ENCODE results near the gene CNTNAP3B.
"Not testable (repeated sequence)": the region's sequence is repeated elsewhere in the genome, so short reads cannot be mapped to it uniquely, and the experiment has no call there.

Gene CNTNAP3B

GRCh38 chr9:41974906-41975305, 154.3 kb downstream of the CNTNAP3B start:
- not testable (repeated sequence) for DNase-seq

DNA sequence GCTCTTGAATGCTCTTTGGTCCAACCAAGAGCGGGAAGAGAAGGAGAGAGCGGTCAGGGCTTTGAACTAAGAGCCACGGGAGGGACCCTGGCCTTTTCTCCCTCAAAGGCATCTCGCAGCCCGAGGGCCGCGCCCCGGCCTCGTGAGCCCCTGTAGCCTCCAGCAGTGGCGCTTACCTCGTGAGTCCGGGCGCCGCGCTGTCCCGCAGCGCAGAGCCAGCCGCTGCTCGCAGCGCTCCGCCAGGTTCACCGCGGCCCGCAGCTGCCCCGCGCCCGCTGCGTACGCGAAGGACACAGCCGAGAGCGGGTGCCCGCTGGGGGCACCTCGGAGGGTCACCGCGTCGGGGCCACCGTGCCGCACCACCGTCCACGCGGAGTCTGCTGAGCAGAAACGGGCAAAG, 176.2 kb downstream of the CNTNAP3B start:
- not testable (repeated sequence) for DNase-seq

DNA sequence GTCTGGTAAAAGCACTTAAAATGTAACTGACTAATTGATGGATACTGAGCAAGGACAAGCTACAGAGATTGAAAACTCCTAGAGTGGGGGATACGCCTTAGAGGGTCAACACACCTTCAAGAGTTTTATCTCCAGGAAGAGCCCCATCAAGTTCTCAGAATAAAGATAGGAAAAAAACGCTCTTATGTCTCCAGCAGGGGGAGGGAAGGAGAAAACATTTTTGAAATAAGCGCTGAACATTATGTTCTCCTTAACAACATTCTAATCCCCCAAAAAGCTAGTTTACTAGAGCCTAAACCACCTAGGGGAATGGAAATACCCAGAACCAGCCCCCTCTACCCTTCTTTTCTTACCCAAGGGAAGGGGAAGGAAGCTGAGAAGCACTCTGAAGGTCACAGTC, 187.5 kb downstream of the CNTNAP3B start:
- not testable (repeated sequence) for DNase-seq

DNA sequence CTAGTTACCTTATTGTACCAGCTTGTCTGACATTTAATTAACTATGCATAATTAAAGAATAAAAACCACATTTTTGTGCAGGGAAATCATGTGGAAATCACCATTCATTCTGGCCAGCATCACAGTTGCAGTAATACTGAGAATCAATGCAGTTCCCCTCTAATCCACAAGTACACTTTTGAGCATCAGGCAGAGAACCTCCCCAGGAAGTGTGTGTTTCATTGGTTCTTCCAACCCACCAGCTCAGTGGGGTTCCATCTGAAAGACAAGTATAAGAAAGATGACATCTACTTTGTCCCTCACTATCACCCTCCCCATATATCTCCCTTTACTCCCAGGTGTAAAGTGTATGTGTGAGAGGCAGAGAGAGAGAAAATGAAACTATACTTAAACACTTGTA, 191.1 kb downstream of the CNTNAP3B start:
- not testable (repeated sequence) for DNase-seq

GRCh38 chr9:41935727-41936126, 193.5 kb downstream of the CNTNAP3B start:
- DNase-seq: not testable (repeated sequence)

- not testable (repeated sequence) for DNase-seq
Observed at GRCh38 chr9:41929172-41929571, 200.1 kb downstream of the CNTNAP3B start.

DNA sequence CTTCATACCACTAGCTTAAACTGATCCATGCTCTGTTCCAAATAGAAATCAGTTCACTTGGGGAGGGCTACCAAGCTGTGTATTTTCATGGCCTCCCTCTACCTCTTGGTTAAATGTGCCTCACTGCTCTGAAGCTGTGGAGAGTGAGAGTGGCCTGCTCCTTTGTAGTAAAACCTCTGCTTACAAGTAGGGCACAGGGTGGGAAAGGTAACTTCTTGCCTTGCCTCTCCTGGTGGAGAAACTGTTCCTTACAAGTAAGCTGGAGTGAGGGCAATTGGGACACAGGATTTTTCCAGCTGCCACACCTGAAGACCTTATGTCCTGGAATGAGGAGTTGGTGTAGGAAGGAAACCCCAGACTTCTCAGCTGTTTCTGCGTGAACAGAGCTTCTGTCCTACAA, 211.9 kb downstream of the CNTNAP3B start:
- DNase-seq: not testable (repeated sequence)

DNA sequence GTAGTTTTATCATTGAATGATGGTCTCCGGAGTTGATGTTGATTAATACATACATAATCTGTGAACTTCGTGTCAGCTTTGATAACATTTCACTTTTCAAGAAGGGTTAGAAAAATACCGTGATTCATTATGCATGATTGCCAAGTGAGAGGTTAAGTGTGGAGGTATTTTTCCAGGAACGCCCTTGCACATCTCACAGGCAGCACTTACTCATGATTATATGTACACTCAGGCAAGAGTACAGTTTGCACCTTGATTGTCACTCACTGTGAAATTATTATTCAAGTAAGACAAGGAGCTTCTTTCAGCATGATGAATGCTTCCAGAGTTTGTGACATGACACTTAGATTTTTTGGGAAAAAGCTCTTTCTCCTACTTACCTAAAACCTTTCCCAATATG, 223.7 kb downstream of the CNTNAP3B start:
- DNase-seq: not testable (repeated sequence)

DNA sequence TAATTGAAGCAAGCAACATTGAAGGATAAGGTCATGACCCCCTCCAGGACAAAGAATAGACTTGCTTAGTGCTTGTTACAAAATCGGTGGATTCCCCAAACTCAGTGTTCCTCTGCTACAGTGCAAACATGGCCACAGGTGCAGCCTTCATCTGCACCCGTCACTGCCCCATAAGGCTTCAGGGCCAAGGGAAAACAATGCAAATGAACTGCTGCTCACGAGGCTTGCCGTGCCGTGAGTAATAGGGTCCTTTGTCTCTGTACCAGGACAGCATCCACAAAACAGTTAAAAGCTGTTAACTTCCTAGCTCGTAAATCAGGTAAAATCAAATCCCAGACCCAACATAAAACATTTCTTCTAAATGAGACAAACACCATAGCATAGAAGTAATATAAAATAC, 226.5 kb downstream of the CNTNAP3B start:
- DNase-seq: not testable (repeated sequence)

DNA sequence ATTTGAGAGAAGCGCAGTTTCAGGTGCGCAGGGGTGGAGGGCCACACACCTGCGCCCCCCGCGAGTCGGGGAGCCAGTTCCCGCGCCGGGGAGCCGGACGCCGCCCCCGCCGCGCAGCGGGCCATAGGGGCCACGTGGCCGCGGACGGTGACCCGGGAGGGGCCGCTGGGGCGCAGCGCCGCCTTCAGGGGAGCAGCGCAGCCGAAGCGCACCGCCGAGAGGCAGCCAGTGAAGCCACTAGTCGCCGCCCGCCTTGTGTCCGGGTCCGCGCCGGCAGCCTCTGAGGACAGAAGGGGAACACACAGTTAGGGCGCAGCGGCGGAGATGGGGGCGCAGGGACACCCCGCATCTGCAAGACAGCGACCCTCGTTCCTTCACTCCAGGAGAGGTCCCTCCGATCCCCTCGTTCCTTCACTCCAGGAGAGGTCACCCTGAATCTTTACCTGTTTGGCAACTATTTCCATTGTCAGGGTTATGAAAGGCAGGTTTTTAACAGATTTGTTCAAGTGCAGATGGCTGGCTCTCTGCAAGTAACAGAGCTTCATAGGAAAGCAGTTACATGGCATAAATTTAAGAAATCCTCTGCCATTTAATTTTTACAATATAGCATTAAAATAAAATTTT, 230.4 kb downstream of the CNTNAP3B start:
- not testable (repeated sequence) for DNase-seq

DNA sequence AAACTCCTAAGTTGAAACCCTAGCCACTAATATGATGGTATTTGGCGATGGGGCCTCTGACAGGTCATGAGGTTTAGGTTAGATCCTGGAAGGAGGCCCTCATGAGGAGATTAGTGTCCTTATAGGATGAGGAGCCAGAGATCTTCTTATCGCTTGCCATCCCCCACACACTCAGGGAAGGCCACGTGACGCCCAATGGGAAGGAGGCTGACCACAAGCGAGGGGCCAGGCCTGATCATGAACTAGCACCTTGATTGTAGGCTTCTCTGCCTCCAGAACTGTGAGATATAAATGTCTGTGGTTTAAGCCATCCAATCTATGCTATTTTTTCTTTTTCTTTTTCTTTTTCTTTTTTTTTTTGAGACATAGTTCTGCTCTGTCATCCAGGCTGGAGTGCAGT, 254.7 kb downstream of the CNTNAP3B start:
- not testable (repeated sequence) for DNase-seq

GRCh38 chr9:41855422-41855821, 273.8 kb downstream of the CNTNAP3B start:
- not testable (repeated sequence) for DNase-seq

- not testable (repeated sequence) for DNase-seq
Observed at GRCh38 chr9:41851848-41852740, 277.1 kb downstream of the CNTNAP3B start.

DNA sequence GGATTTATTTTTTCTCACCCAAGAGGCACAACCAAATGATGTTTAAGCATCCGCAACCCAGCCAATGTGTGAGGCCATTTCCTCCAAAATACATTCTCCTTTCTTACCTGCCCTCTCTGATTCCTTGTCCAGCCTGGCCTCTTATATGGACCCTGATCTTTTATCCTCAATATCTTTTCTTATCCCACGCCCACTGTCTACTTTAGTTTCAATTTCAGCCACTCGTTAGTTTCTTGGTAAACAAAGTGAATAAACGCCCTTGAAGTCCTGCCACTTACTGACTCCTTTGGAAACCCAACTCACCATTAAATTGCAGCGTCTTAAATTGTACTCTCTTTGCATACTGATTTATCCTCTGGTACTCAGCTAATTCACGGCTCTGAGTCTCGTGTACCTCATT, 281.4 kb downstream of the CNTNAP3B start:
- DNase-seq: not testable (repeated sequence)
